Karpas-422 (cell line): ENCODE results near the gene ANAPC5. TPM values are rescaled to one million over a fixed set of nuclear protein-coding genes. Genes with fewer than 3 reads are reported as not detected.
A peak's percentile ranks its signal among the peaks of the same experiment; 100 is the strongest.
"Not testable (repeated sequence)": the region's sequence is repeated elsewhere in the genome, so short reads cannot be mapped to it uniquely, and the experiment has no call there.

ENCODE experiments used
- DNase-seq: peaks from one replicate; pipeline ENCODE4 v3.0.0-alpha.2; 2015
- H2AFZ ChIP-seq: fragments of 200-600 bp; sonication (generic); 2 replicates; pipeline ENCODE4 v1.6.1; 2014; ENCODE audit warnings: antibody characterized with exemption, low read length, mixed read lengths
- H3K27ac ChIP-seq: fragments of 200-600 bp; sonication (generic); 2 replicates; pipeline ENCODE4 v1.5.1; 2014; ENCODE audit warnings: mild to moderate bottlenecking, low read length, moderate library complexity
- H3K27me3 ChIP-seq: fragments of 200-600 bp; sonication (generic); 2 replicates; pipeline ENCODE4 v1.6.1; 2014; ENCODE audit warnings: low read length, mixed read lengths
- H3K36me3 ChIP-seq: fragments of 200-600 bp; sonication (generic); 2 replicates; pipeline ENCODE4 v1.6.1; 2014; ENCODE audit warnings: low read length, mixed read lengths; ENCODE audit not compliant: insufficient read depth
- H3K4me1 ChIP-seq: fragments of 200-600 bp; sonication (generic); 2 replicates; pipeline ENCODE4 v1.6.1; 2014; ENCODE audit warnings: mild to moderate bottlenecking, low read length, mixed read lengths
- H3K4me2 ChIP-seq: fragments of 200-600 bp; sonication (generic); 2 replicates; pipeline ENCODE4 v1.6.1; 2014; ENCODE audit warnings: low read length, low read depth, mild to moderate bottlenecking; ENCODE audit not compliant: poor library complexity, severe bottlenecking
- H3K4me3 ChIP-seq: fragments of 200-600 bp; sonication (generic); 2 replicates; pipeline ENCODE4 v1.5.1; 2014; ENCODE audit warnings: mild to moderate bottlenecking, antibody characterized with exemption, low read length, mixed read lengths
- H3K79me2 ChIP-seq: fragments of 200-600 bp; sonication (generic); 2 replicates; pipeline ENCODE4 v1.6.1; 2014; ENCODE audit warnings: mild to moderate bottlenecking, low read length, mixed read lengths
- H3K9ac ChIP-seq: fragments of 200-600 bp; sonication (generic); 2 replicates; pipeline ENCODE4 v1.6.0; 2014; ENCODE audit warnings: low read length
- H3K9me2 ChIP-seq: fragments of 200-600 bp; sonication (generic), shearing (Covaris generic); replicated peaks from 2 replicates; pipeline ENCODE4 v1.6.0; 2014; ENCODE audit warnings: mild to moderate bottlenecking, low read length, moderate library complexity; ENCODE audit not compliant: insufficient read depth
- H3K9me3 ChIP-seq: fragments of 300-700, 200-600 bp; sonication (generic); 2 replicates; pipeline ENCODE4 v1.6.1; 2014; ENCODE audit warnings: low read length, mixed read lengths
- H4K20me1 ChIP-seq: fragments of 200-600 bp; sonication (generic); 2 replicates; pipeline ENCODE4 v1.6.1; 2014; ENCODE audit warnings: mild to moderate bottlenecking, antibody characterized with exemption, low read length, low read depth; ENCODE audit not compliant: insufficient read depth
- total RNA-seq: library from RNA; depleted of rRNA; stranded (reverse); fragments of >200 nt; shearing (Covaris generic); gene quantifications from 2 replicates; pipeline ENCODE4 v1.2.3, GENCODE V29; 2014; ENCODE audit warnings: low replicate concordance

The ANAPC5 gene
- total RNA-seq, 1 experiment from 2014 or later = 181 TPM

- H3K4me3 ChIP-seq = no peak overlapping the region
- no peaks in the 10 kb centered on the region for H3K4me1 ChIP-seq
- no peak overlapping the region; the same call in 1 of the 2 replicates for H3K9ac ChIP-seq
- DNase-seq = no peak
- no peaks in the 10 kb centered on the region for H3K9me2 ChIP-seq
- no peak overlapping the region for H3K27ac ChIP-seq
- H4K20me1 ChIP-seq = no peaks in the 10 kb centered on the region
- H3K9me3 ChIP-seq = no peaks in the 10 kb centered on the region
- no peaks in the 10 kb centered on the region for H3K36me3 ChIP-seq
- peak overlapping the region; percentile 32 for H3K4me2 ChIP-seq
- H3K79me2 ChIP-seq = no peaks in the 10 kb centered on the region
- H2AFZ ChIP-seq = peak overlapping the region; percentile 8; the same call in 1 of the 2 replicates
- no peaks in the 10 kb centered on the region for H3K27me3 ChIP-seq
These were observed 39.6 kb upstream of the ANAPC5 start for GRCh38 chr12:121391619-121392324.

GRCh38 chr12:121390856-121391255 lies 38.6 kb upstream of the ANAPC5 start:
- no peaks in the 10 kb centered on the region for H3K4me1 ChIP-seq
- H3K79me2 ChIP-seq = no peaks in the 10 kb centered on the region
- H3K4me3 ChIP-seq = no peak overlapping the region
- no peak overlapping the region for H3K9ac ChIP-seq
- H2AFZ ChIP-seq = no peak overlapping the region
- H3K9me3 ChIP-seq = no peaks in the 10 kb centered on the region
- no peak for DNase-seq
- H3K27me3 ChIP-seq = no peaks in the 10 kb centered on the region
- H3K27ac ChIP-seq = no peak overlapping the region
- no peaks in the 10 kb centered on the region for H3K36me3 ChIP-seq
- no peaks in the 10 kb centered on the region for H3K9me2 ChIP-seq
- no peak overlapping the region for H3K4me2 ChIP-seq
- H4K20me1 ChIP-seq = no peaks in the 10 kb centered on the region

DNA sequence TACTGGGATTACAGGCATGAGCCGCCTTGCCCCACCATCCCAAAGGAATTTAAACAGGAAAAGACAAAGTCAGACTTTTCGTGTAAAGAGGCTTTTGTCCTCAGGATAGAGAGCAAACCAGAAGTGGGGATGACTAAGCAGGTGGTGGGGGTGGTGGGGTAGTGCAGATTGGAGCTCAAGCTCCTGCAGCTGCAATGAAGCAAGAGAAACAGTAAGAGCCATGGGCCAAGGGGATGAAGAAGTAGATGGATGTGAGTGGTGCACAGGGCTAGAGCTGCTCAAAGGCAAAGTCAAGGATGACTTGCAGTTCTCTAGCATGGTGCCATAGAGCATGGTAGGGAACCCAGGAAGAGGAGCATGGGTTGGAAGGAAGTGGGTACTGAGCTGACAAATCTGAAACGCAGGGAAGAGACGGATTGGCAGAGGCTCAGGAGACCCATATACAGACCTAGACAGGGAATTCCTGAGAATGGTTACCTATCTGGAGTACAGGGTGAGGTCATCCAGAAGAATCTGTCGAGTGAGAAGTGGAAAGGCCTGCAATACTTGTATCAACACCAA lies 36.3 kb upstream of the ANAPC5 start:
- H3K4me3 ChIP-seq = no peak overlapping the region
- H3K9me2 ChIP-seq = no peaks in the 10 kb centered on the region
- no peaks in the 10 kb centered on the region for H4K20me1 ChIP-seq
- H3K4me1 ChIP-seq = no peaks in the 10 kb centered on the region
- no peak overlapping the region for H3K9ac ChIP-seq
- no peaks in the 10 kb centered on the region for H3K36me3 ChIP-seq
- DNase-seq = no peak
- no peaks in the 10 kb centered on the region for H3K9me3 ChIP-seq
- H3K4me2 ChIP-seq = no peak overlapping the region
- H3K27me3 ChIP-seq = no peaks in the 10 kb centered on the region
- H3K79me2 ChIP-seq = no peaks in the 10 kb centered on the region
- no peak overlapping the region for H3K27ac ChIP-seq
- no peak overlapping the region for H2AFZ ChIP-seq

GRCh38 chr12:121384891-121385290 lies 32.7 kb upstream of the ANAPC5 start:
- H3K79me2 ChIP-seq, H3K9ac ChIP-seq, H3K4me2 ChIP-seq, DNase-seq, H2AFZ ChIP-seq, H4K20me1 ChIP-seq, H3K9me2 ChIP-seq, H3K9me3 ChIP-seq, H3K36me3 ChIP-seq, H3K4me1 ChIP-seq, H3K27me3 ChIP-seq, H3K4me3 ChIP-seq, H3K27ac ChIP-seq: not testable (repeated sequence)

- Histone ChIP-seq H3K36me3 (no peaks in the 10 kb centered on the region), H3K9ac (no peak overlapping the region), H3K27me3 (no peaks in the 10 kb centered on the region), H3K4me3 (no peak overlapping the region), H2AFZ (no peak overlapping the region), H3K9me2 (no peaks in the 10 kb centered on the region), H3K4me2 (no peak overlapping the region), H3K4me1 (no peaks in the 10 kb centered on the region), H4K20me1 (no peaks in the 10 kb centered on the region), H3K79me2 (no peaks in the 10 kb centered on the region), H3K9me3 (no peaks in the 10 kb centered on the region), H3K27ac (no peak overlapping the region)
- DNase-seq = no peak
These were observed 31.4 kb upstream of the ANAPC5 start for GRCh38 chr12:121383601-121384021.

GRCh38 chr12:121379945-121380344 lies 27.7 kb upstream of the ANAPC5 start:
- no peaks in the 10 kb centered on the region for H3K27me3 ChIP-seq

DNA sequence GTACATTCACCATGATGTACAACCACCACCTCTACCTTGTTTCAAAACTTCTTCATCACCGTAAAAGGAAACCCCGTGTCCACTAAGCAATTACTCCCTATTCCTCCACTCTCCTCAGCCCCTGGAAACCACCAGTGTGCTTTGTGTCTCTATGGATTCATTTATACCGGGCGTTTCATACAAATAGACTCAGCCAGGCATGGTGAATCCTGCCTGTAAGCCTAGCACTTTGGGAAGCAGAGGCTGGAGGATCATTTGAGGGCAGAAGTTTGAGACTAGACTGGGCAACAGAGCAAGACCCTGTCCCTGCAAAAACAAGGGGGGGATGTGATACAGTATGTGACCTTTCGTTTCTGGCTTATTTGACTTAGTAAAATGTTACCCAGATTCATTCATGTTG lies 26.5 kb upstream of the ANAPC5 start:
- Histone ChIP-seq H3K9me3 (no peaks in the 10 kb centered on the region), H3K27me3 (no peaks in the 10 kb centered on the region), H3K4me3 (no peak overlapping the region), H3K27ac (no peak overlapping the region), H3K9me2 (no peaks in the 10 kb centered on the region), H3K36me3 (no peaks in the 10 kb centered on the region), H3K4me2 (no peak overlapping the region), H3K4me1 (no peaks in the 10 kb centered on the region), H3K79me2 (no peaks in the 10 kb centered on the region), H3K9ac (no peak overlapping the region), H2AFZ (no peak overlapping the region), H4K20me1 (no peaks in the 10 kb centered on the region)
- no peak for DNase-seq

More at GRCh38 chr12:121379945-121380344, 27.7 kb upstream of the ANAPC5 start:
- Histone ChIP-seq H3K9me3 (no peaks in the 10 kb centered on the region), H3K4me1 (no peaks in the 10 kb centered on the region), H3K9me2 (no peaks in the 10 kb centered on the region), H3K9ac (no peak overlapping the region), H3K79me2 (no peaks in the 10 kb centered on the region), H4K20me1 (no peaks in the 10 kb centered on the region), H3K36me3 (no peaks in the 10 kb centered on the region), H3K27ac (no peak overlapping the region), H3K4me3 (no peak overlapping the region), H2AFZ (no peak overlapping the region), H3K4me2 (no peak overlapping the region)
- DNase-seq = no peak

DNA sequence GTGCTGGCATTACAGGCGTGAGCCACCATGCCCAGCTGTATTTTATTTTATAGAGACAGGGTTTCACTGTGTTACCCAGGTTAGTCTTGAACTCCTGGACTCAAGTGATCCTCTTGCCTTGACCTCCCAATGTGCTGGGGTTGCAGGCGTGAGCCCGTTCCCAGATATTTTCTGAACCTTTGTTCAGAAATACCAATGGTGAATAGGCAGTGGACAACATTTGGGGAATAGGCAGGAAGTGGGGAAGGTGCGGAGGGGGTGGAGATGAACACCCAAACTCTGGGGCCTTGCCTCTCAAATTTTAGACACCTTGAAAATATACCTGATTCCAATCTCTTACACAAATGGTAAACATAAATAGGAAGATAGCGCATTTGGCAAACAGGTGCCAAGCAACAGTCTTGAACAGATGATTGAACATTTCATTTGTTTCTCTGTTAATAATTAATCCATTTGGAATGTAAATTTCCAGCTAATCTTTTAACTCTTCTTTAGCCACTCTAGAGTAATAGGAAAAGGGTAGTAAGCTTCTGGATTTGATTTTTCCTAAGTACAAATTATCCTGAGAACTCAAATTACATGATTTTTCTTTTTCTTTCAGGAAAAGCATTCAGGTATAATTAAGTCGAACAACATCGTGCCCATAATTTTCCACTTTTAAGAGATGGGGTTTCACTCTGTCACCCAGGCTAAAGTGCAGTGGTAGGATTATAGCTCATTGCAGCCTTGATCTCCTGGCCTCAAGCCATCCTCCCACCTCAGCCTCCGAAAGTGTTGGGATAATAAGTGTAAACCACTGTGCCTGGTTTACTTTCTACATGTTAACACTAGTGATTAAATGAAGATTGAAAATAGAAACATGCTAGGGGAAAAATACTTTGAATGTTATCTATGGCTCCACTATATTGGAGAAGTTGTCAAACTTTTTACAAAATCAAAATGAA lies 24.8 kb upstream of the ANAPC5 start:
- Histone ChIP-seq H3K4me3 (no peak overlapping the region), H3K79me2 (no peaks in the 10 kb centered on the region), H3K27me3 (no peaks in the 10 kb centered on the region), H3K9me3 (no peaks in the 10 kb centered on the region), H3K9ac (no peak overlapping the region), H3K27ac (no peak overlapping the region), H3K9me2 (no peaks in the 10 kb centered on the region), H3K36me3 (no peaks in the 10 kb centered on the region), H2AFZ (no peak overlapping the region), H4K20me1 (no peaks in the 10 kb centered on the region), H3K4me2 (no peak overlapping the region), H3K4me1 (no peaks in the 10 kb centered on the region)
- no peak for DNase-seq
